HG02642 (cell line): ENCODE results near the gene DDX43.
"Not testable (repeated sequence)": the region's sequence is repeated elsewhere in the genome, so short reads cannot be mapped to it uniquely, and the experiment has no call there.

ENCODE experiments used
- ATAC-seq: cut with Tn5 transposase; IDR thresholded peaks from one replicate; pipeline ENCODE4 v1.9.1; 2021; ENCODE audit warnings: mild to moderate bottlenecking; ENCODE audit not compliant: unreplicated experiment, poor library complexity

DDX43 gene

DNA sequence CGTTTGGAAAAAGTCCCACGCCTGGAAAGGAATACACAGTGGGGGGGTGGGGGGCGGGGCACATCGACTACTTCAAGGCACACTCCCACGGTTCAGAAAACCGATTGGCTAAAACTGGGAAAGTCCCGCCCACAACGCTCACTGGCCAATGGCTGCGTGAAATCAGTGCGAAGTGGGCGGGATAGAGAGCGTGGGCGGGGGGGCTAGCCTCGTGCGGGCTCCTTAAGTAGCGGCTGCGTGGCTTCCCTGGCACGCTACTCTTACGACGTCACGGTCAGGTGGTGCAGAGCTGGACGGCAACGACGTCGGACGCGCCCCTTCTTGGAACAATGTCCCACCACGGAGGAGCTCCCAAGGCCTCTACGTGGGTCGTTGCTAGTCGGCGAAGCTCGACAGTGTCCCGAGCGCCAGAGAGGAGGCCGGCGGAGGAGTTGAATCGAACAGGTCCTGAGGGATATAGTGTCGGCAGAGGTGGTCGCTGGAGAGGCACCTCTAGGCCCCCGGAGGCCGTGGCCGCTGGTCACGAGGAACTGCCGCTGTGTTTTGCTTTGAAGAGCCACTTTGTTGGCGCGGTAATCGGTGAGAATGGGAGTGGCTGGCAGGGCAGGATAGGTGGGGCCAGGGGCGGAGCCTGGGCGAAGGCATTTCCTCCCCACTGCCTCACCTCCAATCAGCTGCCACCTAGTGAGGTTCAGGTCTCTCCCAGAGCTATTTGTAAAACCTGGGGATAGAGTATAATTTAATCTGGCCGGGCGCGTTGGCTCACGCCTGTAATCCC lies at the start of gene DDX43:
Gene DDX43, plus strand, starts transcription at position 252 of the 778 bp plus-strand sequence. Its CDS starts 78 bp downstream, at position 330.
- ATAC-seq = no peak

DNA sequence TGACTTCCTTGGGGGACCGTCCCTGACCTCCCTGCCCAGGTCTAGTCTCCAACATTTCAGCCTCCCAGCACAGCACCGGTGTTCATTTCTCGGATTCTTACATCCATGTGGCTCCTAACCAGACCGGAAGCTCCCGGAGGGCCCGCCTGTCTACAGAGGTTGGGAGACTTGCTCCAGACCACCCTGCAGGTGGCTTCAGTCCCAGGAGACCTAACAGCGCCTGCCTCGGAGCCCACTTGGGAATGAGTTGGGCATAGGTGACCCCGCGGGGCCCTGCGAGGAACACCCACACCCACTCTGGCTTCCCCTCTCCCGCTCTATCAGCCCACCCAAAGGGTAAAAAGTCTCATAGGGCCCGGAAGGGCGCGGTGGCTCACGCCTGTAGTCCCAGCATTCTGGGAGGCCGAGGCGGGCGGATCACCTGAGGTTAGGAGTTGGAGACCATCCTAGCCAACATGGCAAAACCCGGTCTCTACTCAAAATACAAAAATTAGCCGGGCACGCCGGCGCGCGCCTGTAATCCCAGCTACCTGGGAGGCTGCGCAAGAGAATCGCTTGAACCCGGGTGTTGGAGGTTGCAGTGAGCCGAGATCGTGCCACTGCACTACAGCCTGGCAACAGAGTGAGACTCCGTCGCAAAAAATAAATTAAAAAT lies 46.0 kb upstream of the DDX43 start:
- no peak for ATAC-seq

- ATAC-seq = no peak
Observed at GRCh38 chr6:73349311-73349710, 45.3 kb upstream of the DDX43 start.

DNA sequence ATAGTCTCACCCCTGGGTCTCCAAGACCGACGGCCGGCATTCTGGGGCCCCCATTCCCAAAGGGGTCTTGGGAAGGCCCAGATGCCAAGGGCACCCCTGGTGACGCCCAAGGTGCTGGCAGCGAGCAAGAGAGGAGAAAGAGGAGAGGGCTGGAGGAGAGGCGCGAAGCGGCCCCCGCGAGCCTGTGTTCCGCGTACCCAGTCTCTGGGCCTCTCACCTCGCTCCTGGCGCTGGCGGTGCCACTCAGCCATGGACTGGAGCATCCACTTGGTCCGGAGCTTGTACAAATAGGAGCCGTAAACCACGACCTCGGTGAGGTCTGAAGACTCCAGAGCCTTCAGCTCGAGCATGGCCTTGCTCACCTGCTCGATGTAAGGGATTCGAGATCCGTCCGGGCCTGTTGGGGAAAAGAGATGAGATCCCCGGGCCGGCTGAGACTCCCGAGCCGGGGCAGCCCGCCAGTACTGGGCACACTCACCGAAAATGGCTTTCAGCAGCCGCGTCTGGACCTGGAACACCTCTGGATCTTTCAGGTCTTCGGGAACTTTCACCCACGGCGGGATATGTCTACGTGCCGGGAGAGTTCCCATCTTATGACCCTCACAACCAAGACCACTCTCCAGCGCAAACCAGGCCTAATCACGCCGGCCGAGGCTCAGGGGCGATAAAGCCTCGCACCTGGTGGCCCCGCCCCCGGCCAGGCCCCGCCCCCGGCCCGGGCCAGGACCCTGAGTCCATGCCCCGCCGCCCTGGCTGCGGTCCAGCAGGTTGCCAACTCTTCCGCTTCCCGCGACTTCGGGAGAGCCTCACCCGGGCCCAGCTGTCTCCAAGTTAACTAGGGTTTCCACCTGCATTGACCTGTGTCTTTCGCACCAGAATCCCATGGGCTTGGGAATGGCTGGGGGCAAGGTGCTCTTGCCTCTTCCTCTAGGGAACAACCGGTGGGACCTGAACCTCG lies 40.7 kb upstream of the DDX43 start, which contains the start of gene DPPA5:
Gene DPPA5, minus strand, starts transcription at position 641 of the 958 bp plus-strand sequence. Its CDS starts 51 bp downstream, at position 590.
- ATAC-seq = no peak

GRCh38 chr6:73362358-73362757 lies 32.3 kb upstream of the DDX43 start, which contains the start of gene KHDC3L:
TSS of gene KHDC3L (plus strand) at chr6:73362658. CDS start at chr6:73362730, 72 bp downstream.
- ATAC-seq = no peak

GRCh38 chr6:73362869-73363536 lies 31.6 kb upstream of the DDX43 start:
- ATAC-seq = no peak

DNA sequence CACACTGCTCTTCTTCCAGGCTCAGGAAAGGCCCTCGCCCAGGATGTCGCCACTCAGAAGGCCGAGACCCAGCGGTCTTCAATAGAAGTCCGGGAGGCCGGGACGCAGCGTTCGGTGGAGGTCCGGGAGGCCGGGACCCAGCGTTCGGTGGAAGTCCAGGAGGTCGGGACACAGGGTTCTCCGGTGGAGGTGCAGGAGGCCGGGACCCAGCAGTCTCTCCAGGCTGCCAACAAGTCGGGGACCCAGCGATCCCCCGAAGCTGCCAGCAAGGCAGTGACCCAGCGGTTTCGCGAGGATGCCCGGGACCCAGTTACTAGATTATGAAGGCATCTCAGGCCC lies 31.1 kb upstream of the DDX43 start:
- ATAC-seq = no peak

DNA sequence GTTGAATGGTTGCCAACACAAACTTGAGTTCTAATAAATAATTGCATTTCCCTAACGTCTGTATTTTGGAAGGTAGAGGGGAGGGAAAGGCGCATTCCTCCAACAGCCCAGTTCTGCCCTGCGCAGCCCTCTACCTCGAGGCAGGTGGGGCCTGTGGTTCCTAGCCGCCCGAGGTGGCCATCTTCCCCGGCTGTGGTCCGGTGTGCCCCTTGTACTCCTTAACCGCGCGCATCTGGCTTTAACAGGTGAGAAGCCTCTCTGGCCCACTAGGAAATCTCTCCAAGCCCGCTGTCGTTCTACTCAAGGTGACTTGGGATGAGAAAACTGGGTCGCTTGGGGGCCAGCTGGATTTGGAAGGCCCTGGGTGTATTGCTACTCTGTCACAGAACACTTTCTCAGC lies 30.5 kb upstream of the DDX43 start:
- no peak for ATAC-seq

DNA sequence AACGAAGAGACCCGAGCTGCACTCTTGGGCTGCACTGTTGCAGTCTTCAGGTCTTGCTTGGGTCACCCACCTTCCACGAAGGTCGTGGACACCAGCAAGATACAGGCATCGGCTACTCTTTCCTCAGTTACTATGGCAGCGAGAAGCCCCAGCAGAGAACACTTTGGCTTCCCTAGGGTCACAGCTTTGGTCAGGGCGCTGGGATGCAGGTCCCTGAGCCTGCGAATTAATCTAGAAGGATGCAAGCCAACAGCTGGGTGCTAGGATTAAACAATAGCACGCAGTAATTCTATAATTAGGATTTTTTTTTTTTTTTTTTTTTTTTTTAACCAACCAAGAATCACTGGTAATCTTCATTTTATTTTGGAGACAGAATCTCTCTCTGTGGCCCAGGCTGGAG lies 30.1 kb upstream of the DDX43 start:
- ATAC-seq = no peak

- no peak for ATAC-seq
Observed at GRCh38 chr6:73367761-73368355, 26.8 kb upstream of the DDX43 start.

DNA sequence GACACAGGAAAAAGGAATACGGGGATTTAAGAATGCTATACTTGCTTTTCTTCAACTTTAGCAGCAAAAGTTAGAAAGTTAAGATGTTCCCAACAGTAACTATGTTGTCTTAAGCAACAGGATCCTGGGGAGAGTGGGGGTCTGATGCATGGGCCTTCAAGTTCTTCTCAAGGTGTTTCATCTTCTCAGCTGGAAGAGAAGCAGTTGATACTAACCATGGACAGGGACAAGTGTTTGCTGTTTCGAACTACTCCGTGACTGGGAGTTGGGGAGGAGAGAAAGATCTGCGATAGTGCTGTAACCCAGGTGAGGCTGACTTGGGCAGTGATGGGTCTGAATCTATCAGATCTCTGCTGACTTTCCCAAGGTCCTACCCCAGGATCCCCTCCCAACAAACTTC lies 26.0 kb upstream of the DDX43 start:
- ATAC-seq = no peak

GRCh38 chr6:73369157-73369556 lies 25.5 kb upstream of the DDX43 start:
- no peak for ATAC-seq

DNA sequence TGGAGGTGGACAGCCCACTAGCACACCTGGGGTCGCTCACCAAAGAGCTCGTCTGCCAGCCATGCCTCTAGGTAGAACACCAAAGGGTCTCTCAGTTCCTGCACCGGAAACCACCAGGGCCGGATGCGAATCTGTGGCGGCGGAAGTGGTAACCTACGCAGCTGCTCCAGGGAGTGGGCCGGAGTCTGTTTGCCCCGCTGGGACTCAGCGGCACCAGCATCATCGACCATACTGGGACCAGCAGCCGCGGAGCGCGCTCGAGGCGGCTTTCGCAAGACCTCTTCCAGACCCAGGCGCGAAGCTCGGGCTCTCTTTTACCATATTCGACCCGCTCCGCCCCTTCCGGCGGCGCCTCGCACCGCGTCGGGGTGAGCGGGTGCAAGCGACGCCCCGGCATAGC lies 25.1 kb upstream of the DDX43 start, which contains the start of gene OOEP:
Gene OOEP, minus strand, starts transcription at position 335 of the 400 bp plus-strand sequence. Its CDS starts 105 bp downstream, at position 230.
- no peak for ATAC-seq

DNA sequence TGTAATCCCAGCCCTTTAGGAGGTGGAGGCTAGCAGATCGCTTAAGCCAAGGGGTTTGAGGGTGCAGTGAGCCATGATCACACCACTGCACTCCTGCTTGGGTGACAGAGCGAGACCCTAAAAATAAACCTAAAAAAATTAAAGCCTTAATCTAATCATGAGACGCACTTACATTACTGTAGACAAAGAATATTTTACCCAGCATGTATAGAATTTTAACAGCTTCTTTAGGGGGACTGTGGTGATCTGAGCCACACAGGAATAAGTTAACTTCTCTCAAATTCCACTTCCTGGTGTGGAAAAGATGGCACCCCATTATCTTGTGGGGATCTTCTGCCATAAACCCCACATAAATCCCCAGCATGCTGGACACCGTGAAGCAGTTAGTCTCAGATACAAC lies 22.6 kb upstream of the DDX43 start:
- no peak for ATAC-seq

GRCh38 chr6:73372516-73372915 lies 22.1 kb upstream of the DDX43 start:
- no peak for ATAC-seq

DNA sequence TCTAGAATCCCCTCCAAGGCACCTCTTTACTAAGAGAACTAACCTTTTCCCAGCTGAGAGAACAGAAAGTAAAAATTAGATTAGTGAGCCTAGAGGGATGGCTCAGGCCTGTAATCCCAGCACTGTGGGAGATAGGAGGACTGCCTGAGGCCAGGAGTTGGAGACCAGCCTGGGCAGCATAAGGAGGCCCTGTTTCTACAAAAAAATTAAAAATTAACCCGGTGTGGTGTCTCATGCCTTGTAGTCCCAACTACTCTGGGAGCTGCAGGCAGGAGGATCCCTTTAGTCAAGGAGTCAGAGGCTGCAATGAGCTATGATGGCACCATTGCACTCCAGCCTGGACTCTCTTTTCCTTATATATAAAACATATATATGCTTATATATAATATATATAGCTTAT lies 19.4 kb upstream of the DDX43 start:
- ATAC-seq = no peak

DNA sequence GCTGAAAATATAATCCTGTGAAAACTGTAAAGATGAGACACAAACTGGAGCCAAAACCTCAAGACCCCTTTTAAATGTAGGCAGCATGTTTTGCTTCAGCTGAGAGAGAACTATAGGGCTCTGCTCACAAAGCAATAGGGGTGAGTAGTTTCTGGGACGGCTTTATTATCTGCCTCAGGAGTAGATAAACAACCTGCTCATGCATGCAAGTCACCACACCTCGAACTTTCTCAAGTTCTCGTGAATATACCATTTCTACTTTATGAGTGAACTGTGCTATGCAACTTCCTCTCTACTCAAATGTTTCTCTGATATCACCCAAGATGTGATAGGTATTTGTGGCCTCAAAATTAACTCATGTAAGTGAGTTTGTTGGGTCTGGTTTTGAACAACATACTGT lies 17.4 kb upstream of the DDX43 start:
- no peak for ATAC-seq

- not testable (repeated sequence) for ATAC-seq
Observed at GRCh38 chr6:73381531-73381930, 13.1 kb upstream of the DDX43 start.

DNA sequence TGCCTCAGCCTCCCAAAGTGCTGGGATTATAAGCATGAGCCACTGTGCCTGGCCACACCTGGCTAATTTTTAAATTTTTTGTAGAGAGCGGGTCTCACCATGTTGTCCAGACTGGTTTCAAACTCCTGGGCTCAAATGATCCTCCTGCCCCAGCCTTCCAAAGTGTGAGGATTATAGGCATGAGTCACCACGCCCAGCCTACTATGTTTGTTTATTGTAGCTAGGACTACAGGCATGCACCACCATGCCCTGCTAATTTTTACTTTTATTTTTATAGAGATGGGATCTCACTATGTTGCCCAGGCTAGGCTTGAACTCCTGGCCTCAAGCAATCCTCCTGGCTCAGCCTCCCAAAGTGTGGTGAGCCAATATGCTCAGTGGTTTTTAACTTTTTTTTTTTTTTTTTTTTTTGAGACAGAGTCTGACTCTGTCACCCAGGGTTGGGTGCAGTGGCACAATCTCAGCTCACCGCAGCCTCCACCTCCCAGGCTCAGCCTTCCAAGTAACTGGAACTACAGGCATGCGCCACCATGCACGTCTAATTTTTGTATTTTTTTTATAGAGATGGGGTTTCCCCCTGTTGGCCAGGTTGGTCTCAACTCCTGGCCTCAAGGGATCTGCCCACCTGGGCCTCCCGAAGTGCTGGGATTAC lies 12.0 kb upstream of the DDX43 start:
- ATAC-seq = no peak
